ENCODE measurements around the gene TUBGCP2. TPM values are rescaled to one million over a fixed set of nuclear protein-coding genes. Genes with fewer than 3 reads are reported as not detected.

The TUBGCP2 gene
- total RNA-seq (2021; ENCODE audit: unreplicated experiment) (93.7 TPM), Bru-seq, nascent RNA (percentile 73 among the genes with signal in this experiment), BruChase-seq, experiment 1, labeled RNA remaining after a 2-hour chase (percentile 73 among the genes with signal in this experiment), BruChase-seq, experiment 2, labeled RNA remaining after a 6-hour chase (percentile 83 among the genes with signal in this experiment)
- 85.4 TPM for polyA plus RNA-seq (2012; ENCODE audit: insufficient read length)
- long read RNA-seq, full-length matches to known transcripts: 185 of 274 reads
- long read RNA-seq, partial matches to known transcripts: 61 of 274 reads
- long read RNA-seq, other reads (novel, unspliced or antisense): 28 of 274 reads

- CTCF ChIA-PET: no interaction called here
- BruUV-seq (replicated peaks): no TSS peak
Measured at GRCh38 chr10:133308421-133309099, at the start of gene TUBGCP2, which contains the start of gene ZNF511. TSS of gene TUBGCP2 (minus strand) at chr10:133308872. CDS start at chr10:133302941, 5,931 bp downstream. TSS of gene ZNF511 (plus strand) at chr10:133308914. CDS start at chr10:133308944, 30 bp downstream.

More at GRCh38 chr10:133308421-133309099, at the start of gene TUBGCP2, which contains the start of gene ZNF511:
- Histone ChIP-seq H3K4me1 (ENCODE audit: control insufficient read depth, insufficient read depth, low read length) (peaks cover 13% of the 10 kb centered on the region; the same call in 1 of the 2 replicates), H3K36me3 (ENCODE audit: control insufficient read depth, insufficient read depth, low read length) (peaks cover 4% of the 10 kb centered on the region; the same call in 1 of the 2 replicates), H3K27ac (ENCODE audit: low read length) (peak within 1 kb of the TSS; percentile 85), H3K4me3 (ENCODE audit: low read depth in 2 of 2, low read length in 2 of 2) (peak within 1 kb of the TSS; percentile 90 to 97), H3K27me3 (ENCODE audit: control insufficient read depth, insufficient read depth, low read length) (no peaks in the 10 kb centered on the region), H3K9me3 (ENCODE audit: control insufficient read depth, insufficient read depth, low read depth, low read length) (no peaks in the 10 kb centered on the region)
- ATAC-seq: peak; percentile 92
- POLR2A ChIA-PET: no interaction called here
- TF ChIP-seq CTCF (IDR thresholded peaks at IDR 0.05) (no peak), REST (IDR thresholded peaks at IDR 0.05; ENCODE audit: insufficient read depth in 1 of 2, low read depth in 2 of 2, low read length in 1 of 2) (0 out of 4 replicates have a peak, but pooled peaks of 1 of the 2 experiments have one; percentile 7), SIN3A (IDR thresholded peaks at IDR 0.05; ENCODE audit: borderline replicate concordance, insufficient read depth, low read depth, low read length) (peak; percentile 91; the same call in 1 of the 2 replicates), POLR2AphosphoS5 (IDR thresholded peaks at IDR 0.05; ENCODE audit: low read depth, low read length) (peak; percentile 67; the same call in 1 of the 2 replicates), TCF7L2 (IDR thresholded peaks at IDR 0.05; ENCODE audit: low read depth, low read length) (no peak; the same call in 1 of the 2 replicates)
- intact Hi-C loops (cut with micrococcal nuclease; ENCODE audit: unreplicated experiment): no loop called here
- DNase-seq (ENCODE audit: low read depth, low spot score): no peak
- in situ Hi-C loops (cut with HindIII; ENCODE audit: low pct_unique_long_range_greater_than_20kb, low sequenced_read_pairs): no loop called here
